HG02642 (cell line): ENCODE results near the gene CELF4.
"Not testable (repeated sequence)": the region's sequence is repeated elsewhere in the genome, so short reads cannot be mapped to it uniquely, and the experiment has no call there.

Experiments
- ATAC-seq: cut with Tn5 transposase; IDR thresholded peaks from one replicate; pipeline ENCODE4 v1.9.1; 2021; ENCODE audit warnings: mild to moderate bottlenecking; ENCODE audit not compliant: unreplicated experiment, poor library complexity

Gene CELF4

GRCh38 chr18:37476611-37477295, 88.8 kb downstream of the CELF4 start:
- no peak for ATAC-seq

GRCh38 chr18:37476182-37476581, 89.4 kb downstream of the CELF4 start:
- peak; percentile 44 for ATAC-seq

- no peak for ATAC-seq
Observed at GRCh38 chr18:37473195-37473840, 92.3 kb downstream of the CELF4 start.

GRCh38 chr18:37471637-37472036, 94.0 kb downstream of the CELF4 start:
- ATAC-seq = no peak

- no peak for ATAC-seq
Observed at GRCh38 chr18:37470986-37471385, 94.6 kb downstream of the CELF4 start.

- ATAC-seq = no peak
Observed at GRCh38 chr18:37467002-37467662, 98.5 kb downstream of the CELF4 start.

- no peak for ATAC-seq
Observed at GRCh38 chr18:37465958-37466357, 99.6 kb downstream of the CELF4 start.

- ATAC-seq = no peak
Observed at GRCh38 chr18:37464257-37464656, 101.3 kb downstream of the CELF4 start.

GRCh38 chr18:37461329-37461728, 104.3 kb downstream of the CELF4 start:
- ATAC-seq = not testable (repeated sequence)

- ATAC-seq = no peak
Observed at GRCh38 chr18:37460604-37461003, 105.0 kb downstream of the CELF4 start.

- no peak for ATAC-seq
Observed at GRCh38 chr18:37458697-37459096, 106.9 kb downstream of the CELF4 start.

- no peak for ATAC-seq
Observed at GRCh38 chr18:37457753-37458152, 107.8 kb downstream of the CELF4 start.

GRCh38 chr18:37457341-37457740, 108.3 kb downstream of the CELF4 start:
- ATAC-seq = no peak

GRCh38 chr18:37456873-37457272, 108.7 kb downstream of the CELF4 start:
- no peak for ATAC-seq

- ATAC-seq = no peak
Observed at GRCh38 chr18:37456395-37456794, 109.2 kb downstream of the CELF4 start.

- no peak for ATAC-seq
Observed at GRCh38 chr18:37453752-37454151, 111.8 kb downstream of the CELF4 start.

- no peak for ATAC-seq
Observed at GRCh38 chr18:37452682-37453385, 112.8 kb downstream of the CELF4 start.

GRCh38 chr18:37452015-37452414, 113.6 kb downstream of the CELF4 start:
- ATAC-seq = no peak

- no peak for ATAC-seq
Observed at GRCh38 chr18:37451239-37451825, 114.3 kb downstream of the CELF4 start.

GRCh38 chr18:37450434-37451132, 115.0 kb downstream of the CELF4 start:
- ATAC-seq = no peak
